H9 (cell line): ENCODE results near the gene IBA57. TPM values are rescaled to one million over a fixed set of nuclear protein-coding genes. Genes with fewer than 3 reads are reported as not detected.

Experiments used
- DNase-seq: peaks from one replicate; pipeline ENCODE4 v3.0.0-alpha.2; 2017
- H2AFZ ChIP-seq: one replicate; pipeline ENCODE4 v1.6.1; 2013; ENCODE audit warnings: mild to moderate bottlenecking, low read length, control low read depth, moderate library complexity
- H2AK5ac ChIP-seq: 2 replicates; pipeline ENCODE4 v1.6.1; 2013; ENCODE audit warnings: low read length, control low read depth, mixed read lengths; ENCODE audit not compliant: insufficient read length
- H2BK120ac ChIP-seq: one replicate; pipeline ENCODE4 v1.6.1; 2013; ENCODE audit warnings: low read depth, mild to moderate bottlenecking, low read length, control low read depth, inconsistent platforms; ENCODE audit not compliant: poor library complexity, severe bottlenecking
- H2BK12ac ChIP-seq: 2 replicates; pipeline ENCODE4 v1.6.1; 2013; ENCODE audit warnings: low read length, control low read depth, mixed read lengths, low read depth; ENCODE audit not compliant: insufficient read length
- H2BK15ac ChIP-seq: 2 replicates; pipeline ENCODE4 v1.6.1; 2013; ENCODE audit warnings: low read depth, low read length, control low read depth
- H2BK20ac ChIP-seq: one replicate; pipeline ENCODE4 v1.6.1; 2013; ENCODE audit warnings: low read depth, mild to moderate bottlenecking, low read length, control low read depth, inconsistent platforms; ENCODE audit not compliant: poor library complexity, severe bottlenecking
- H2BK5ac ChIP-seq: 2 replicates; pipeline ENCODE4 v1.6.1; 2013; ENCODE audit warnings: low read length, control low read depth, mixed read lengths; ENCODE audit not compliant: insufficient read length
- H3K14ac ChIP-seq: 2 replicates; pipeline ENCODE4 v1.6.1; 2013; ENCODE audit warnings: low read length, control low read depth; ENCODE audit not compliant: insufficient read depth
- H3K18ac ChIP-seq: 2 replicates; pipeline ENCODE4 v1.6.1; 2013; ENCODE audit warnings: low read depth, mild to moderate bottlenecking, mixed read lengths, low read length, control low read depth; ENCODE audit not compliant: insufficient read length
- H3K23ac ChIP-seq: 2 replicates; pipeline ENCODE4 v1.6.1; 2013; ENCODE audit warnings: low read length, control low read depth, mixed read lengths, low read depth; ENCODE audit not compliant: insufficient read length
- H3K23me2 ChIP-seq: 2 replicates; pipeline ENCODE4 v1.6.1; 2013; ENCODE audit warnings: low read depth, mild to moderate bottlenecking, mixed read lengths, low read length, control low read depth; ENCODE audit not compliant: insufficient read length, poor library complexity, severe bottlenecking
- H3K27ac ChIP-seq: 2 replicates; pipeline ENCODE4 v1.5.1; 2013; ENCODE audit warnings: low read length, control low read depth, mixed read lengths, low read depth; ENCODE audit not compliant: insufficient read length
- H3K27me3 ChIP-seq: 2 replicates; pipeline ENCODE4 v1.6.1; 2013; ENCODE audit warnings: low read length, control low read depth, inconsistent platforms; ENCODE audit not compliant: insufficient read depth
- H3K4ac ChIP-seq: 2 replicates; pipeline ENCODE4 v1.6.1; 2013; ENCODE audit warnings: low read depth, mild to moderate bottlenecking, control low read depth, inconsistent platforms, low read length, moderate library complexity
- H3K4me1 ChIP-seq: 2 replicates; pipeline ENCODE4 v1.6.1; 2013; ENCODE audit warnings: low read length, control low read depth, inconsistent platforms; ENCODE audit not compliant: insufficient read depth
- H3K4me2 ChIP-seq: 2 replicates; pipeline ENCODE4 v1.6.1; 2013; ENCODE audit warnings: low read length, control low read depth, mixed read lengths; ENCODE audit not compliant: insufficient read length, insufficient read depth
- H3K56ac ChIP-seq: 2 replicates; pipeline ENCODE4 v1.6.1; 2013; ENCODE audit warnings: low read depth, mild to moderate bottlenecking, mixed read lengths, low read length, control low read depth; ENCODE audit not compliant: insufficient read length
- H3K79me1 ChIP-seq: 2 replicates; pipeline ENCODE4 v1.6.1; 2013; ENCODE audit warnings: low read depth, mild to moderate bottlenecking, moderate library complexity, low read length, control low read depth, inconsistent platforms; ENCODE audit not compliant: insufficient read depth, poor library complexity, severe bottlenecking
- H3K79me2 ChIP-seq: 2 replicates; pipeline ENCODE4 v1.6.1; 2013; ENCODE audit warnings: low read length, control low read depth, inconsistent platforms; ENCODE audit not compliant: insufficient read depth
- H3K9ac ChIP-seq: 2 replicates; pipeline ENCODE4 v1.6.1; 2013; ENCODE audit warnings: low read length, control low read depth, mixed read lengths; ENCODE audit not compliant: insufficient read length; ENCODE audit errors: extremely low read depth
- H3K9me3 ChIP-seq: one replicate; pipeline ENCODE4 v1.6.1; 2013; ENCODE audit warnings: low read depth, low read length, inconsistent platforms; ENCODE audit not compliant: control insufficient read depth
- H3T11ph ChIP-seq: one replicate; pipeline ENCODE4 v1.6.1; 2013; ENCODE audit warnings: mild to moderate bottlenecking, low read length, control low read depth, inconsistent platforms
- H4K20me1 ChIP-seq: one replicate; pipeline ENCODE4 v1.6.1; 2013; ENCODE audit not compliant: control insufficient read depth, insufficient read length, insufficient read depth
- H4K5ac ChIP-seq: 2 replicates; pipeline ENCODE4 v1.6.1; 2013; ENCODE audit warnings: low read depth, mild to moderate bottlenecking, mixed read lengths, low read length, control low read depth; ENCODE audit not compliant: insufficient read length
- H4K8ac ChIP-seq: replicated peaks from 2 replicates; pipeline ENCODE4 v1.6.1; 2013; ENCODE audit warnings: low read length, control low read depth, mixed read lengths, low read depth; ENCODE audit not compliant: insufficient read length
- H4K91ac ChIP-seq: 2 replicates; pipeline ENCODE4 v1.6.1; 2013; ENCODE audit warnings: low read depth, mild to moderate bottlenecking, moderate library complexity, mixed read lengths, low read length, control low read depth; ENCODE audit not compliant: insufficient read length
- H3K27ac Mint-ChIP-seq, 3 experiments: 2 replicates in 2 of 3; 3 replicates in 1 of 3; pipeline ENCODE4 v1.8.0; 2020 to 2021; ENCODE audit warnings: mixed read lengths in 3 of 3, mild to moderate bottlenecking in 1 of 3, moderate library complexity in 1 of 3
- H3K27me3 Mint-ChIP-seq: 2 replicates; pipeline ENCODE4 v1.8.0; 2021; ENCODE audit warnings: low read depth, mild to moderate bottlenecking, moderate library complexity, mixed read lengths
- H3K36me3 Mint-ChIP-seq, 3 experiments: 2 replicates in 2 of 3; 3 replicates in 1 of 3; pipeline ENCODE4 v1.8.0; 2020 to 2021; ENCODE audit warnings: low read depth in 3 of 3, mixed read lengths in 3 of 3; ENCODE audit not compliant: insufficient read depth in 1 of 3
- H3K4me1 Mint-ChIP-seq, 2 experiments: 2 replicates each; pipeline ENCODE4 v1.8.0; 2020; ENCODE audit warnings: mixed read lengths in 2 of 2
- H3K4me3 Mint-ChIP-seq, 2 experiments: 2 replicates in 1 of 2; 3 replicates in 1 of 2; pipeline ENCODE4 v1.8.0; 2020 to 2021; ENCODE audit warnings: mild to moderate bottlenecking in 2 of 2, mixed read lengths in 2 of 2, moderate library complexity in 1 of 2
- H3K9me3 Mint-ChIP-seq, 2 experiments: 2 replicates in 1 of 2; 3 replicates in 1 of 2; pipeline ENCODE4 v1.8.0; 2020; ENCODE audit warnings: mild to moderate bottlenecking in 2 of 2, mixed read lengths in 2 of 2, moderate library complexity in 1 of 2
- CTCF ChIP-seq: fragments of 200-600 bp; sonication (generic); conservative IDR thresholded peaks from 3 replicates; pipeline ENCODE4 v1.8.0; 2021; ENCODE audit warnings: antibody characterized with exemption, mild to moderate bottlenecking
- WGBS: extraction: QIAGEN DNeasy Blood & Tissue Kit; methylation state at CpG from one replicate; pipeline ENCODE4 v1.1.7; 2013; ENCODE audit warnings: missing lambda C conversion rate, low lambda C conversion rate, mixed read lengths; ENCODE audit not compliant: insufficient read length; ENCODE audit errors: extremely low coverage; 5-methylcytosine and 5-hydroxymethylcytosine counted together
- total RNA-seq: library from RNA; stranded (reverse); gene quantifications from 2 replicates; pipeline ENCODE4 v1.2.1, GENCODE V29; 2021

IBA57 gene
- total RNA-seq, 1 experiment from 2014 or later = 12.6 TPM

GRCh38 chr1:228166170-228166936 lies 749 bp downstream of the IBA57 start:
- H4K91ac ChIP-seq = no peak overlapping the region
- no peak overlapping the region for H4K5ac ChIP-seq
- H2BK120ac ChIP-seq = no peak overlapping the region
- H3K4me3 Mint-ChIP-seq = peak overlapping the region; percentile 78 to 86
- H3K56ac ChIP-seq = no peak overlapping the region
- no peak overlapping the region for H2AFZ ChIP-seq
- H3K23me2 ChIP-seq = peaks cover 2% of the 10 kb centered on the region
- H2BK20ac ChIP-seq = no peak overlapping the region
- peaks cover 0 to 3% (median 2%) of the 10 kb centered on the region in 3 experiments; a peak in 2 of 7 replicates for H3K36me3 Mint-ChIP-seq
- no peak overlapping the region for H2BK15ac ChIP-seq
- H3K9me3 Mint-ChIP-seq = peaks cover 0 to 2% of the 10 kb centered on the region in 2 experiments; a peak in 1 of 5 replicates
- peak; percentile 45; the same call in 2 of the 3 replicates for TF ChIP-seq CTCF
- no peaks in the 10 kb centered on the region; the same call in 1 of the 2 replicates for H3K4me1 ChIP-seq
- H2BK12ac ChIP-seq = no peak overlapping the region
- H3K4me1 Mint-ChIP-seq = peaks cover 15 to 30% of the 10 kb centered on the region in 2 experiments
- H3K27ac Mint-ChIP-seq = peak overlapping the region; percentile 3 to 82 (median 59); a peak in 3 of 7 replicates
- H4K8ac ChIP-seq = no peak overlapping the region
- no peak overlapping the region for H2BK5ac ChIP-seq
- no peak overlapping the region for H3K4ac ChIP-seq
- peak overlapping the region; percentile 31 for H3K4me2 ChIP-seq
- H3K9me3 ChIP-seq = no peaks in the 10 kb centered on the region
- H3K9ac ChIP-seq = no peak overlapping the region
- whole genome bisulfite sequencing = no CpG with 5 or more reads among the region's 26 CpGs
- DNase-seq = peak; percentile 78
- H2AK5ac ChIP-seq = no peak overlapping the region
- no peak overlapping the region for H3K27ac ChIP-seq
- peaks cover 8% of the 10 kb centered on the region for H3K27me3 Mint-ChIP-seq
- no peaks in the 10 kb centered on the region for H4K20me1 ChIP-seq
- H3K79me2 ChIP-seq = no peaks in the 10 kb centered on the region
- no peaks in the 10 kb centered on the region for H3K27me3 ChIP-seq
- no peak overlapping the region for H3K14ac ChIP-seq
- no peaks in the 10 kb centered on the region for H3K79me1 ChIP-seq
- H3K23ac ChIP-seq = no peak overlapping the region
- H3K18ac ChIP-seq = peak overlapping the region; percentile 12
- H3T11ph ChIP-seq = no peak overlapping the region
